Smooth muscle cell of the brain vasculature (primary cell): ENCODE measurements around the gene PREX1.

ENCODE experiments used
- DNase-seq: peaks from one replicate; pipeline ENCODE4 v3.0.0-alpha.2; 2012; ENCODE audit warnings: low read depth, low spot score

Gene PREX1

GRCh38 chr20:48703511-48704219 lies 124.1 kb downstream of the PREX1 start:
- no peak for DNase-seq

GRCh38 chr20:48703107-48703506 lies 124.7 kb downstream of the PREX1 start:
- no peak for DNase-seq

GRCh38 chr20:48702455-48702913 lies 125.3 kb downstream of the PREX1 start:
- no peak for DNase-seq

GRCh38 chr20:48701702-48702101 lies 126.1 kb downstream of the PREX1 start:
- DNase-seq, result no peak

GRCh38 chr20:48698507-48699267 lies 129.1 kb downstream of the PREX1 start:
- DNase-seq, result no peak

- DNase-seq, result no peak
Observed at GRCh38 chr20:48697845-48698491, 129.8 kb downstream of the PREX1 start.

- no peak for DNase-seq
Observed at GRCh38 chr20:48696671-48697070, 131.1 kb downstream of the PREX1 start.

GRCh38 chr20:48695738-48696137 lies 132.1 kb downstream of the PREX1 start:
- no peak for DNase-seq

- DNase-seq, result no peak
Observed at GRCh38 chr20:48695255-48695654, 132.5 kb downstream of the PREX1 start.

- no peak for DNase-seq
Observed at GRCh38 chr20:48694381-48694865, 133.4 kb downstream of the PREX1 start.

- DNase-seq, result no peak
Observed at GRCh38 chr20:48691523-48691922, 136.3 kb downstream of the PREX1 start.

GRCh38 chr20:48690888-48691287 lies 136.9 kb downstream of the PREX1 start:
- DNase-seq, result no peak

- no peak for DNase-seq
Observed at GRCh38 chr20:48689874-48690571, 137.8 kb downstream of the PREX1 start.

- no peak for DNase-seq
Observed at GRCh38 chr20:48689388-48689787, 138.4 kb downstream of the PREX1 start.

- DNase-seq, result no peak
Observed at GRCh38 chr20:48688579-48688978, 139.2 kb downstream of the PREX1 start.

- no peak for DNase-seq
Observed at GRCh38 chr20:48687117-48687800, 140.5 kb downstream of the PREX1 start.

GRCh38 chr20:48686238-48687116 lies 141.3 kb downstream of the PREX1 start:
- no peak for DNase-seq

- DNase-seq, result no peak
Observed at GRCh38 chr20:48685300-48685699, 142.5 kb downstream of the PREX1 start.

GRCh38 chr20:48684501-48685041 lies 143.2 kb downstream of the PREX1 start:
- no peak for DNase-seq
